Lung (tissue), 12 donors: Measurements from ENCODE around the gene HSPA4L. TPM values are rescaled to one million over a fixed set of nuclear protein-coding genes. Genes with fewer than 3 reads are reported as not detected.

Experiments
- ATAC-seq: fragments of 200-7000 bp; cut with Tn5 transposase; one replicate; pipeline ENCODE4 v1.9.1; 2020; ENCODE audit warnings: moderate number of reproducible peaks; ENCODE audit not compliant: insufficient read depth, low FRiP score
- DNase-seq, 3 donors: peaks; one replicate each; pipeline ENCODE4 v3.0.0-alpha.2; 2013 to 2017
- H3K27ac ChIP-seq, 2 donors: one replicate each; pipeline ENCODE4 v1.5.1; 2013; ENCODE audit warnings: mild to moderate bottlenecking in 2 of 2, moderate library complexity in 2 of 2, control low read depth in 1 of 2, inconsistent platforms in 1 of 2, low read depth in 1 of 2, low read length in 1 of 2
- H3K27me3 ChIP-seq, 3 donors: one replicate each; pipeline ENCODE4 v1.5.1; 2013; ENCODE audit warnings: low read length in 2 of 3; ENCODE audit not compliant: control insufficient read depth in 3 of 3, insufficient read depth in 3 of 3
- H3K36me3 ChIP-seq, 4 donors: one replicate each; pipeline ENCODE4 v1.5.1; 2013; ENCODE audit warnings: low read length in 4 of 4, mild to moderate bottlenecking in 1 of 4, moderate library complexity in 1 of 4; ENCODE audit not compliant: control insufficient read depth in 4 of 4, insufficient read depth in 4 of 4
- H3K4me1 ChIP-seq, 5 donors: one replicate each; pipeline ENCODE4 v1.5.1; 2013; ENCODE audit warnings: low read length in 5 of 5, mild to moderate bottlenecking in 2 of 5, moderate library complexity in 1 of 5; ENCODE audit not compliant: control insufficient read depth in 5 of 5, insufficient read depth in 5 of 5
- H3K4me3 ChIP-seq: one replicate; pipeline ENCODE4 v1.5.1; 2013; ENCODE audit warnings: mild to moderate bottlenecking, control low read depth, moderate library complexity
- H3K9ac ChIP-seq, 2 donors: one replicate each; pipeline ENCODE4 v1.5.1; 2013; ENCODE audit warnings: low read length in 2 of 2, control low read depth in 1 of 2; ENCODE audit not compliant: insufficient read depth in 1 of 2
- H3K9me3 ChIP-seq, 4 donors: one replicate each; pipeline ENCODE4 v1.5.1; 2013; ENCODE audit warnings: low read length in 3 of 4, mild to moderate bottlenecking in 1 of 4, moderate library complexity in 1 of 4; ENCODE audit not compliant: control insufficient read depth in 4 of 4, insufficient read depth in 3 of 4
- CTCF ChIP-seq: IDR thresholded peaks from 2 replicates; pipeline ENCODE4 v1.5.1; 2012; ENCODE audit warnings: mild to moderate bottlenecking; ENCODE audit errors: control extremely low read depth, extremely low read depth
- WGBS, 2 donors: extraction: QIAGEN DNeasy Blood & Tissue Kit; methylation state at CpG; one replicate each; pipeline ENCODE4 v1.1.7; 2013; 5-methylcytosine and 5-hydroxymethylcytosine counted together
- polyA plus RNA-seq, 2 donors: library from polyadenylated mRNA; stranded (reverse); fragments of 200-250 nt; gene quantifications; one replicate each; pipeline ENCODE4 v1.2.1, GENCODE V29; 2013
- total RNA-seq, 2 donors: library from RNA; depleted of rRNA in 1 of 2; stranded (reverse); fragments of >200 nt in 1 of 2; gene quantifications; one replicate each; pipeline ENCODE4 v1.2.1, GENCODE V29; 2014 to 2021
- donor health status: control.
- donor health status: control.
- donor health status: Bipolar disorder and iron deficiency.
- donor health status: healthy.
- donor health status: DM: yes; HTN: yes; CAD: no.

HSPA4L gene
- total and polyA plus RNA-seq, 4 donors = 0.91 to 6.0 (median 3.0) TPM

- Histone ChIP-seq H3K27me3 (no peaks in the 10 kb centered on the region), H3K27ac (no peak overlapping the region), H3K4me3 (no peak overlapping the region), H3K9ac (no peak overlapping the region), H3K9me3 (no peaks in the 10 kb centered on the region), H3K4me1 (no peaks in the 10 kb centered on the region), H3K36me3 (no peaks in the 10 kb centered on the region)
- no peak for ATAC-seq
- TF ChIP-seq CTCF = no peak
- no peak for DNase-seq
Observed at GRCh38 chr4:127799711-127800110, 17.6 kb downstream of the HSPA4L start.

DNA sequence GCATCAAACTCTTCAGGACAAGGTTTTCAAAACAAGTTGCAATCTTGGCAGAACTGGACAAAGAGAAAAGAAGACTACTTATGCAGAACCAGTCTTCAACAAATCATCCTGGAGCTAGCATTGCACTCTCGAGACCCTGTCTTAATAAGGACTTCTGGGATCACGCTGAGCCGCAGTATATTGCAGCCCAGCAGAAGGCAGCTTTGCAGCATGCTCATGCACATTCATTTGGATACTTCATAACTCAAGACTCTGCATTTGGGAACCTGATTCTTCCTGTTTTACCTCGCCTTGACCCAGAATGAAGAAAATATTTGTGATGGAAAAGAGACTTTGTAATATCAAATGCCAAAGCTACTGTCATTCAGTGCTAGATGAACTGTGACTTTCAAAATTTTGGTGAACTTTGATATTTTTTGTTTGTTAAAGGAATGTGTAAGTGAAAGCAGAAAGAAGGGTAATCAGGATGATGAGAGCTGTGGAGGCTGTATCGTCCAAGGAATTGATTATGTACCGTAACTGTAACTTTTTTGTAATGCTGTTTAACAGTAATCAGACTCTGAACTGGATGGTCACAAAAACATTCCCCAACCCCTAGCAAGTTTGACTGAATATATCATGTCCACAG is 27.2 kb downstream of the HSPA4L start:
- H3K27me3 ChIP-seq = no peaks in the 10 kb centered on the region
- H3K36me3 ChIP-seq = peaks cover 0 to 6% (median 0%) of the 10 kb centered on the region in 4 donors
- peaks cover 0 to 7% (median 0%) of the 10 kb centered on the region in 5 donors for H3K4me1 ChIP-seq
- no peak overlapping the region for H3K4me3 ChIP-seq
- H3K9ac ChIP-seq = peak overlapping the region in 1 of 2 donors; percentile 26
- 76 to 83% methylated on average over 6 of the region's 6 CpGs for WGBS, 2 donors
- TF ChIP-seq CTCF = no peak
- ATAC-seq (no peak), DNase-seq (peak; percentile 13 to 56 (median 31))
- H3K9me3 ChIP-seq = no peaks in the 10 kb centered on the region
- H3K27ac ChIP-seq = no peak overlapping the region

DNA sequence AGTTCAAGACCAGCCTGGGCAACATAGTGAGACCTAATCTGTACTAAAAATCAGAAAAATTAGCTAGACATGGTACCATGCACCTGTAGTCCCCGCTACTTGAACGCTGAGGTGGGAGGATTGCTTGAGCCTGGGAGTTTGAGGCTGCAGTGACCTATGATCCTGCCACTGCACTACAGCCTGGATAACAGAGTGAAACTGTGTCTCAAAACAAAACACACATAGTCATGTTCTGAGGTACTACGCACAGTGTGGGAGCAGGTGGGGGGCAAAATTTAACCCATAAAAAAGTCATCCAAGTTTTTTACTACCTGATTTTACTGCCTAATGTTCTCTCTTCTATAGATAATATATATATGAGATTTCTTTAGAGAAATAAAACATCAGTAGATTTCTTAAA is 28.4 kb downstream of the HSPA4L start:
- H3K27ac ChIP-seq = no peak overlapping the region
- DNase-seq (no peak), ATAC-seq (no peak)
- H3K9me3 ChIP-seq = no peaks in the 10 kb centered on the region
- H3K4me1 ChIP-seq = peaks cover 0 to 7% (median 0%) of the 10 kb centered on the region in 5 donors
- TF ChIP-seq CTCF = no peak
- no peaks in the 10 kb centered on the region for H3K27me3 ChIP-seq
- H3K4me3 ChIP-seq = no peak overlapping the region
- no peak overlapping the region for H3K9ac ChIP-seq
- 90 to 96% methylated on average over 3 of the region's 3 CpGs for WGBS, 2 donors
- peaks cover 0 to 6% (median 0%) of the 10 kb centered on the region in 4 donors for H3K36me3 ChIP-seq

DNA sequence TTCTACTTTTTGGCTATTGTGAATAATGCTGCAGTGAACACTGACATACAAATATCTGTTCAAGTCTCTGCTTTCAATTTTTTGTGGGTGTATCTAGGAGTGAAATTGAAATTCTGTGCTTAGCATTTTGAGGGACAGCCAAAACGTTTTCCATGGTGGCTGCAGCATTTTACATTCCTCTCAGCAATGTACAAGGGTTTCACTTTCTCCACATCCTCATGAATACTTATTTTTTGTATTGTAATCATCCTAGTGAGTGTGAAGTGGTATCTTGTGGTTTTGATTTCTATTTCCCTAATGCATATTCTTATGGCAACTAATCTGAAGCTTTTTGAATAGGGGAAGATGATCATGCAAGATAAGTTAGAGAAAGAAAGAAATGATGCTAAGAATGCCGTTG is 40.3 kb downstream of the HSPA4L start:
- 55 to 61% methylated on average over 2 of the region's 2 CpGs for WGBS, 2 donors
- Histone ChIP-seq H3K9ac (no peak overlapping the region), H3K27ac (no peak overlapping the region), H3K4me1 (no peaks in the 10 kb centered on the region), H3K9me3 (no peaks in the 10 kb centered on the region), H3K4me3 (no peak overlapping the region), H3K27me3 (no peaks in the 10 kb centered on the region), H3K36me3 (peaks cover 0 to 7% (median 0%) of the 10 kb centered on the region in 4 donors)
- DNase-seq (no peak), ATAC-seq (no peak)
- no peak for TF ChIP-seq CTCF
